ENCODE measurements around the gene BLNK.
"Not testable (repeated sequence)": the region's sequence is repeated elsewhere in the genome, so short reads cannot be mapped to it uniquely, and the experiment has no call there.

Gene BLNK

DNA sequence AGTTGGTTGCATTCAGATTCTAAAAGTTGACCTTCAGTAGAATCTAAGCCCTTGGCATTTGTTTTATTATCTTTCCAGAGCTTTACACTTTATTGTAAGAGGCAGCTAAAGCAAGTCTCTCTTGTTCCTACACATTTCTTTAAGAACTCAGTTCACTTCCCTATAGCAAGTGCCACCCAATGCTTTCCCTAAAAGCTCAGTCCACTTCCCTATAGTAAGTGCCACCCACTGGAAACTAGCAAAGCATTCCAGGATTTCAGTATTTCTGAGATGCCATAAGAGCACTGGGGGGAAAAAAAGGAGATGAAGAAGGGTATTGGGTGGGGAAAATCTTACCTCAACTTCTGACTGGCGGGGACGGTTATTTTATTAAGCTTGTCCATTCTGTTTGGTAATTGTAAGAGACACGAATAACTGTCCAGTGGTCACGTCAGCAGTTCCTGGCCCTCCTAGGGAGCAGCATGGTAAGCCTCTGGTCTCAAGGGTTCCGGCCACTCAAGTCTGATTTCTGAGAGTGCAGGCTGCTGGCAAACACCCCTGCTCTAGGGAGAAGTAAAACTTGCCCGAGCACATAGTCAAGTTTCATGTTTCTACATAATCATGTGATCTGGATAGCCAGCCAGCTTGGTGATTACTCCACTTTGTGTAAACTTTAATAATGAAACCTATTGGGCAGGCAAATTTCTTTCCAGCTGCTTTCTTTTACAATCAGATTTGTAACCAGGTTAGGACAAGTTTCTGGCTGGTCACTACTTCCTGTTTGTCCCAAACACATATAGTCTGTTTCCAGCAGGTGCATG, at the start of gene BLNK:
TSS of gene BLNK (minus strand) at position 554 of the 800 bp plus-strand sequence. CDS start at position 383, 171 bp downstream.
- in situ Hi-C loops (cut with MboI; ENCODE audit: low sequenced_read_pairs), result no loop called here

DNA sequence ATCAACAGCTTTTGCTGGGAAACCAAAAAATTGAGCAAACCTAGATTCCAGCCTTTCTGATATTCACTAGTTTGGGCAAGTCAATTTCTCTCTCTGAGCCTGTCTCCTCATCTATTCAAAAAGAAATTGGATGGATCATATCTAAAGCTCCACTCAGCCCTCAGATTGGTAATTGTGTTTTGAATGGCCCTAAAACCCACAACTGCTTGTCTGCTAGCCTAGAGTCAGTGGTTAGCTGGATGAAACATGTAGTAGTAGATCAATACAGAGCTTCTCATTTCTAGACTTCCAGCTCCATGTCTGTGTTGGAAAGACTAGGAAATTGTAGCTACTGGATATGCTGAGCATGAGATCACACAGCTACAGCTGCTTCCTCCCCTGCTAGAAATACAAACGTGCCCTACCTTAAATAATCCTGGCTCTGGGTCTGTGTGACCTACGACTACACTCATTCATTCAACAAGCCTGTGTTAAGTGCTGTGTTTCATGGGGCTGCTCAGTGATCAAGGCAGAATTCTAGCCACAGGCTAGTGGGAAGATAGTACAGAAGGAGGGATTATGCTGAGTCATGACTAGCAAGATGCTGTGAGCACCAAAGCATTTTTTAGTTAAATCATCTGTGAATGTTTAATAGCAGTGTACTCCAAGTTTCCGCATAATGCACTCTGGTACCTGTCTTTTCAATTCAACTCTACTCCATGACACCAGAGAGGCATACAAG, 48.5 kb upstream of the BLNK start:
- in situ Hi-C loops (cut with MboI; ENCODE audit: low sequenced_read_pairs), result no loop called here

DNA sequence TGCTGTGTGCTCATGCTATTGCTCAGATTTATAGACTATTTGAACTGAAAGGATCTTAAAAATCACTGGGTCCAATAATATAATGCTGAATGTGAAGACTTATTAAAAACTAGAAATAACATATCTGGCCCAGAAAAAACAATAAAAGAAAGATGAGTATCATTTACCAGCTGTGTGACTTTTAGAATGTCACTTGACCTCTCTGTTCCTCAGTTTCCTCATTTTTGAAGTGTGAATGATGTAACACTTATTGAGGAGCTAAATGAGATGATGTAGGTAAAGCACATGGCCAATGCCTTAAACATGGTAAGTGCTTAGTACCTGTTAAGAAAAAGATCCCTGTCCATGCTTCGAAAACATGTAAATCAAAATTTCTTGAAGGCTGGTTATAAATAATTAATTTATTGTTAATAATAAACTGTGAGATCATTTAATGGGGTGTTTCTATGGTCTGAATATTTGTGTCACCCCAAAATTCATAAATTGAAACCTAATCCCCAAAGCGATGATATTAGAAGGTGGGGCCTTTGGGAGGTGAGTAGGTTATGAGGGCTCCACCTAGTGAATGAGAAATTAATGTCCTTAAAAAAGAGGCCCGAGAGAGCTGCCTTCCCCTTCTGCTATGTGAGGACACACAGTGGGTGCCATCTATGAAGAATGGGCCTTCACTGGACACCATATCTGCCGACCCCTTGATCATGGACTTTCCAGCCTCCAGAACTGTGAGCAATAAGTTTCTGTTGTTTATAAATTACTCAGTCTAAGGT, 45.9 kb upstream of the BLNK start:
- in situ Hi-C loops (cut with MboI; ENCODE audit: low sequenced_read_pairs), result no loop called here

DNA sequence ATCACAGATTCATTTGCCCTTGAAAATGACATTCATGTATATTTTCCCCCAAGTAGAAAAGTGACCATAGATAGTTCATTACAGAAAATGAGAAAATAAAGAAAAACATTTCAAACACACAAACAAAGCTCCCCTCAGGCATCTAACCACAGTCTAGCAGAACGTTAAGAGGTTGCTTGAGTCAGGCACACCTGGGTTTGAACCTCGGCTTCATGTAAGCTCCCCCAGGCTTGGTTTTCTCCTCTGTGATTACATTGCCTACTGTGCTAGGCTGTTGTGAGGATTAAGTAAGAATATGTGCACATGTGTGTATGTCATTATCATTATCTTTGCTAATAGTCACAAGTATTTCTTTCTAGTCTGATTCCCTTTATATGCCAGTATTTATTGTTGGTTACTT, 42.0 kb upstream of the BLNK start:
- in situ Hi-C loops (cut with MboI; ENCODE audit: low sequenced_read_pairs), result no loop called here

DNA sequence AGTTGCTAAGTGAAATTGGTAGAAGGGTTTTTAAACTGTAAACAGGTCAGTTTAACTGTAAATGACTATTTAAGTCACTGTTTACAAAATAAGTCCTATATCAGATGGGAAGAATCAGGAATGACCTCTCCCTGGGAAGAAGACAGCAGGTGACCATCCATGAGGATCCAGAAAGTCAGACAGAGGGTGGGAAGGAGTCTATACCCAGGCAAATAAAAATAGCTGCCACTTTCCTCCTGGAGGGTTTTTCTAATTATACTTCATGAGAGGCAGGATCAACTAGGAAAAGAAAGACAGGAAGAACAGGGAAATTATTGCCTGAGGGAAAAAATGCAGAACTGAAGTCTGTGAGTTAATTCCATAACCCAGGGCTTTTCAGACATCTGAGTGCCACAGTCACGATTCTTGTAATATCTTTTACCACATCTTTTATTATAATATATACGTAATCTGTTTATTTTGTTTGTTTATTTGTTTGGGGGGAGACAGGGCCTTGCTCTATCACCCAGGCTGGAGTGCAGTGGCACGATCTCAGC, 39.9 kb upstream of the BLNK start:
- in situ Hi-C loops (cut with MboI; ENCODE audit: low sequenced_read_pairs), result no loop called here

DNA sequence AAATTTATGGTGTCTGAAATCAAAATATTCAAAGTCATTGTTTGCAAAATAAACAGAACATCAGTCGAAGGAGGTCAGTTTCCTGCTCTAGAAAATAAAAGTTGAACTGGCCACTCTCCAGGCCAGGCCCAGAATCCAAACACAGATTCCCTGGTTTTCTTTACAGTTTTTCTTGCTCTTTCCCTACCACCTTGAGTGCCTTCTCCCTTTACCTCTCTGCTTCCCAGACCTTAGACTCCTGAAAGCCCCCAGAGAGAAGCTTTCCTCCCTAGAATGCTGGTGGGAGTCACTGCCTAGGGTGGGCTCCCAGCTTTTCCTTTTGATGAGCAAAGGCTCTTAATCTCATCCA, 38.9 kb upstream of the BLNK start:
- in situ Hi-C loops (cut with MboI; ENCODE audit: low sequenced_read_pairs), result no loop called here

DNA sequence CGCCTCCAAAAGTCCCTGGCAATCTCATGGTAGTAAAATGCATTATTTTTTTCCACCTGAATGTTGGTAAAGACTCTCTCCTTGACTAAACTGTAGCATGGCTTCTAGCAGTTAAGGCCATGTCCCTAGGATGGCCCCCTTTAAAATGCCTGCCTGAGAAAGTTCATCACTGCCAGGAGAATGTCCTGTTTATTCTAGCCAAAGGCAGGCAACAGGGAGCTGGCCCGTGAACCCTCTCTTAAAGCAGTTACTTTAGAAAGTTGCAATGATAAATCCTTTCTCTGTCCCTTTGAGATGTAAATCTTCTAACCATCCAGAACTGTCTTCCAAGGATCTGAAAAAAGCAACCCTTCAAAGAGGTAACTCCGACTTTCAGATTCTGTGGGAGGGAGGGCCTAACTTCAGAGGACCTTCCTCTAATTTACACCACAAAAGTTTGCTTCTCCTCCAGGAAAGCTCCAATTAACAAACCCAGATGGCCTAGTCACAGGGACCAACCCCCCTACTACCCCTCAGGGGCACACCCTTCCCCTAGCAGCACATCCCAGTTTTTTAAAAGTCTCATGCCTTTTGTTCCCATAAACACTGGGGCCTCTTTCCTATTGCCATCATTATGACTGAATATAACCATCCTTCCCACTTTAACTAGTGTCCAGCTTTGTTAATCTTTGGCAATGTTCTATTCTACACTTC, 38.4 kb upstream of the BLNK start:
- in situ Hi-C loops (cut with MboI; ENCODE audit: low sequenced_read_pairs), result no loop called here

DNA sequence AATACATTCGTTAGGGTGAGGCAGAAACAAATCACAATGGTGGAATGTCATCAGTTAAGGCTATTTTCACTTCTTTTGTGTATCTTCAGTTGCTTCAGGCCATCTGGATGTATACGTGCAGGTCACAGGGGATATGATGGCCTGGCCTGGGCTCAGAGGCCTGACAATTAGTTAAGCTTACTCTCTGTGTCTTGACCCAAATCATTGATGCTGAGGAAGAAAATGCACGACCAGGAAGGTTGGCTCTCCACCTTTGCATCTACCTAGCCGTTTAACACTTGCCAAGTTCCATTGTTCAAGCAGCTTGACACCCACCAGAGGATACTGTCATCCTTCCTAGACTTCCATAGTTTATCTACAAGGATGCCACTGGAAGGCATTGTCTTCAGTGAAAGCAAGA, 37.5 kb upstream of the BLNK start:
- in situ Hi-C loops (cut with MboI; ENCODE audit: low sequenced_read_pairs), result not testable (repeated sequence)

DNA sequence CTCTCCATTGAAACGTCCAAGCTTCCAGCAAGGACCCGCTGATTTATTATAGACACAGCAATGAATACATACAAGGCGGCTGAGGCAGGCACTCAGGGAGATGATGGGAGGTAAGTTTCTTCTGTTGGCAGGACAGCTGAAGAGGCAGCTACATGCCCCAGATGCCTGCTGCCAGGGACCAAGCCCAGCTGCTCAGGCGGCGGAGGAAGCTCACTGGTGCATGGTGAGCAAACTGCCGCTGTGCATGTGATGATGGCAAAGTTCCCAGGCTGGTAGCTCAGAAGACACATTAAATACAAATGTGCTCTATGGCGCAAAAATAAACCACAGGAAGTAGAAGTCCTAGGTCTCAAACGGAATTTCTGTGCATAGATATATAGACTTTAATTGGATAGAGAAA, 35.1 kb upstream of the BLNK start:
- in situ Hi-C loops (cut with MboI; ENCODE audit: low sequenced_read_pairs), result no loop called here

DNA sequence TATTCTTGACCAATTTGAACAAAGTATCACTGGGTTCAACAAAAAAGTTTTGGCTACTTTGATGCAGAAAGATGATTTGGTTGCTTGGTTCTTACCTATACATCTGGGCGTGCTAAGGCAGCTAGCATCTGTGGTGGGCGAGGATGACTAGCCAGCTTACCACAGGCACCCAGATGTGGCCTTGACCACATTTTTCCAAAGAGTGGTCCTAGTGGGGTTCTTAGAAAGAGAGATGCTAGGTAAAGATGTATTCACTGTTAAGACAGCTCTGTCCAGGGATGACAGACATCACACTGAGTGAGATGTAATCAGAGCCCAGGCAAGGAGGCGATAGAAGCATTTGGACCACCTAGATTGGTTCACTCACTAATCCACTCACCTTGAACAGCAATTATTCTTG, 33.6 kb upstream of the BLNK start:
- in situ Hi-C loops (cut with MboI; ENCODE audit: low sequenced_read_pairs), result no loop called here

DNA sequence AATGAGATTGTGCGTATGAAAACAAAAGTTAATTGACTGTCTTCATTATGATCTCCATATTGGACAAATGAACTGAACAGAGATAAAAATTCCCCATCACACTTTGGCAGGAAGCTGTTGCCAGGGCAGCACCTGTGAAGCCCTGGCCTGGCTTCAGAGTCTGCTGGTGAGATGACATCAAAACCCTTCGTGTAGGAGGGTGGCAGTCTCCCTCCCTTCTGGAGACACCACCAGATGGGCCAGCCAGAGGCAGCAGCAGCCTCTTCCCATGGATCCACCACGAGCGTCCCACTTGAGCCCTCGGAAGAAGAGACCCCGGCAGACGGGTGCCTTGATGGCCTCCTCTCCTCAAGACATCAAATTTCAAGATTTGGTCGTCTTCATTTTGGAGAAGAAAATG, 32.9 kb upstream of the BLNK start, which contains the start of gene DNTT:
TSS of gene DNTT (plus strand) at position 205 of the 400 bp plus-strand sequence. CDS start at position 269, 64 bp downstream.
- in situ Hi-C loops (cut with MboI; ENCODE audit: low sequenced_read_pairs), result no loop called here

DNA sequence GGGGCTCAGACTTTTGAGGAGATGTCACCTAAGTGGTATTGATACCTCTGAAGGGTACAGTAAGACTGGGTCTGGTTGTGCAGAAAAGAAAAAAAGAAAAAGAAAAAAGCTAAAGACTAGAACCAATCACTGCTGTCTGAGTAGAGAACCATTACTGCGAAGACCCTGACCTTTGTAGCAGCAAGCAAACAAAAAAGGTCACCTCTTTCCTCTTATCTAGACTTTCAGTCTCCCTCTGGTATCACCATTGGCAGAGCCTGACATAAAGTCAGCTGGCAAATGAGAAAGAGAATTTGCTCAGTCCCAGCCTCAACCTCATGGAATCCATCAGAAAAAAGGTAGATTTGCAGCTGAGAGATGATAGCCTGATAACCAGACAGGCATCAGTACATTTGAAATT, 30.2 kb upstream of the BLNK start:
- in situ Hi-C loops (cut with MboI; ENCODE audit: low sequenced_read_pairs), result no loop called here

DNA sequence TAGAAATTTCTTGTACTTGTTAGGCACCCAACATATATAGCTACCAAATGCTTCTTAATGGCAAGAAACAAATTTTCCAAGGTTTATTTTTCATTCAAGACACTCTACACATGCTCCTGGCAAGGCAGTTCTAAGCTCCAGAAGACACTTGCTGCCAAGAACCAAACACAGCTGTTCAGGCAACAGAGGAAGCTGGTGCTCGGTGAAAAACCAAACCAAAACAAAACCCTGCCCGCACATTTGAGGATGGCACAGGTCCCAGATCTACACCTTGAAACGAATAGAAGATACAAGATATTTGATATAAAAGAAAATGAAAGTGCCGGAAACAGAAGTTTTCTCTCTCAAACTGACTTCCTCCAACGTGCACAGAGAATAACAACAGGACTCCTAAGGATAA, 28.0 kb upstream of the BLNK start:
- in situ Hi-C loops (cut with MboI; ENCODE audit: low sequenced_read_pairs), result loop anchor here (25.0 kb wide), 1 partner anchor 287 kb away; no protein-coding TSS in a partner anchor

DNA sequence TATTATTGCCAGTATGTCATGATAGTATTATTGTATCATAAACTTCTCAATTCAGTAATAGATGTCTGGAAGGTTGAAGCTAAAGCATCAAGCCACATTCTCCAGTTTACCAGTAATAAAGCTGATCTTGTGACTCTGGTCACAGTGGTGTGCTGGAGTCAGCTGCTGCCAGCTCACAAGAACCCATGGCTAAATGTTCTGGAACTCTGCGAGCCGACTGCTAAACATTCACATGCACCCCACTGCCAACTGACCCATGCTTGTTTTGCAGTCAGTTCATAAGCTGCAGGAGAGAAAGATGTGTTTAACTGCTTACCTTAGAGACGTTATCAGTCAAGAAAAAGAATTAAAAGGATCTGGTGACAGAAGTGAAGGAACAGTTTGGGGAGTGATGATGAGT, 27.0 kb upstream of the BLNK start:
- in situ Hi-C loops (cut with MboI; ENCODE audit: low sequenced_read_pairs), result loop anchor here (25.0 kb wide), 1 partner anchor 286 kb away; no protein-coding TSS in a partner anchor

DNA sequence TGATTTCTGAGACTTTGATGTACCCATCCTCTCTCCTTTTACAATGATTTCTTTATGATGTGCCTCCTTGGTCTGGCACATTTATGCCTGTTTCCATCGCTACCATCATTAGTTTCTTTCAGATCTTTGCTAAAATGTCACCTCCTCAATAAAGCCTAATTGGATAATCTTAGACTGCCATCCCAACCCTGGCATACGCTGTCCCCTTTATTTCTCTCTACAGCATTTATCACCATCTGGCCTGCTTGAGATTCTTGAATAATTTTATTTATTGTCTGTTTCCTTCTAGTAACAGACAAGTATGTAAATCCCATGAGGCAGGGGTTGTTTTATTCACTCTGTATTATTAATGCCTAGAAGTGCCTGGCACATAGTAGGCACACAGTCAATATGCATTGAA, 26.1 kb upstream of the BLNK start:
- in situ Hi-C loops (cut with MboI; ENCODE audit: low sequenced_read_pairs), result loop anchor here (25.0 kb wide), 1 partner anchor 285 kb away; no protein-coding TSS in a partner anchor

DNA sequence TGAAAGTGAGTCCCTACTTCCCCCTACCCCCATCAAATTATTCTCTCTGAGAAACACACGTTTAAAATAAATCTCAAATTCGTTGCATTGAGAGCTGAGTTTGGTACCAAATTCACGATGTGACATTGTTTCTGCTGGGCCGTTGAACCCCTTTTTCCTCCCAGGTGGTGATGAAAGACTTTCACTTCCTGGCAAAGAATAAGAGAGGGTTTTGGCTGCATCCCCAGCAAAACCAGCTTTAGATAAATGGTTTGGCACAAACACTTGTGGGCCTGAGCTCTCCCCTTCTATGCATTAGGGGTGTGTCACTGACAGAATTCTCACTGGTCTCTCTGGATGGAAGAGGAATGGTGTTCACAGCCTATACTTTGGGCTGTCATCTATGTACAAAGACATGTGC, 24.1 kb upstream of the BLNK start:
- in situ Hi-C loops (cut with MboI; ENCODE audit: low sequenced_read_pairs), result loop anchor here (25.0 kb wide), 1 partner anchor 283 kb away; no protein-coding TSS in a partner anchor

DNA sequence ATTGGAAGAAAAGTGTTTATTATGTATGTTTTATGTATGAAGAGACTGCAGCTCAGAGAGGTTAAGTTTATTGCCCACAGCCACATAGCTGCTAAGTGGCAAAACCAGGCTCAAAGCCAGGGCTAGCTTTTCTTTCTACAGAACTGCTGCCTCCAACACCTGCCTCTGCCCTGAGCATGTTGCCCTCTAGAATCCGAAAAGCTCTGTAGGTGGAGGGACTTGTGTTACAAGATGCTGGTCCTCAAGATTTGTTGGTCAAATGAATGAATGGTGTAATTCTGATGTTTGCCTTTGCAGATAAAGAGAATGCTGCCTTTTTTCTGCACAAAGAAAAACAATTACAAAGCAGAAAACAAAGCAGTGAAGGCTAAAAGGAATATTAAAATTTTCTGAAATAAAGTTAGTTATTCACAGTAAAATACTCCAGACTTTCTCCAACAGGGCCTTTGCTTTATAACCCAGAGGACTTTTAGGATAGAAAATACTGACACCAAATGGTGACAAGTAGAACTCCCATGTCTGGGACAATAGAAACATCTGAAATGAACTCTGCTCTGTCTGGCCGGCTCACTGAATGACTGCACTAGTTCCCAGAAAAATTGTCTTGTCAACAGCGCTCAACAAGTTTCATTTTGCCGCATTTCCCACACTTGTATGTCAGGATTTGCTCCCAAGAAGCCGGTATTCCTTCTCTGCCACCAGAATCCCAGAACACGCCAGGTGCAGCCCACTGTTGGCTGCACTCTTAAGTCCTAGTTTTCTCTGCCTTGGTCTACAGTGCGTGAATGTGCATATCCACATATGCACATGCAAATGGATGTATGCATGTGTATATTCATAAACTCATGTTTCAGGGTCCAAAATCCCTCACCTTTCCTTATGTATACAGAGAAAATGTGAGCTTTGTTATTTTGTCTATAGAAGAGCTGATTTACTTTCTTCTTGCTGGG, 21.9 kb upstream of the BLNK start:
- in situ Hi-C loops (cut with MboI; ENCODE audit: low sequenced_read_pairs), result loop anchor here (25.0 kb wide), 1 partner anchor 281 kb away; no protein-coding TSS in a partner anchor

DNA sequence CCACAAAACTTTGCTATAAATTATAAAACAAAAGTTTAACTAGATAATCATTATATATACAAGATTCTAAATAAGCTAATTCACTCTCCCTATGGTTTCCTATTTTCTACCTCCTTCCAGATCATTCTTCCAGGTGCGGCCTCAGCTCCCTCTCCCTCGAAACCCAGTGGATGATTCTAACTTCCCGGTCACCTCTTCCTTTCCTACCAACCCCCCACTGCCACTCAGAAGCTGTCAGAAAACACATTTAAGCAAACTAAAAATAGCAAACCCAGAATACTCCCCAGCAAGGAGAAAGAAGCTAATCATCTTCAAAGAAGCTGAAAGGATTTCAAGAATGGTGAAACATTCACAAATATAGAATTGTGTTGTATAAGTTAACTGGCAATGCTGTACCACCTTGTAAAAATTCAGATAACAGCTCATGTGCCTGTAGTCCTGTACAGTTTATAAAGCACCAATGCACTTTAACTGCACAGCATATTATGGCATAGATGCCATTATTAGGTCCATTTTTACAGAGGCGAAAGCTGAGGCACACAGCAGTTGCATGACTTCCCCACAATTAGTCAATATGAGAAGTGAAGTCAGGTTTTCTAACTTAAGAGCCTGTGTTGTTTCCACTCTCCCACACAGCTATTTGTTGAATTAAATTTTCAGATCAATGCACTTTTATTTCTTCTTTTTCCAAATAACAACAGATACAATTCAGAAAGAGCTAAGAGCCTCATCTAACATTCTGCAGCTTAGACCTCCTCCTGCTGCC, 19.2 kb upstream of the BLNK start:
- in situ Hi-C loops (cut with MboI; ENCODE audit: low sequenced_read_pairs), result loop anchor here (25.0 kb wide), 1 partner anchor 278 kb away; no protein-coding TSS in a partner anchor

Measured in HL-60/S4 treated with phorbol 12-myristate 13-acetate at 8.2 ng/mL for 4 days and 3 days (cell line).